ENCODE measurements around the gene SPEM2.
"Not testable (repeated sequence)": the region's sequence is repeated elsewhere in the genome, so short reads cannot be mapped to it uniquely, and the experiment has no call there.

The SPEM2 gene

GRCh38 chr17:7471729-7472128 is 46.3 kb downstream of the SPEM2 start:
- no peak for FAIRE-seq
- TF ChIP-seq POLR2A (IDR thresholded peaks at IDR 0.05; ENCODE audit: low read depth, low read length) = no peak

GRCh38 chr17:7474767-7475166 is 49.4 kb downstream of the SPEM2 start:
- DNase-seq (ENCODE audit: insufficient read length, low spot score); FAIRE-seq: not testable (repeated sequence)

More at GRCh38 chr17:7471729-7472128, 46.3 kb downstream of the SPEM2 start:
- DNase-seq (ENCODE audit: insufficient read length, low spot score) = no peak

- no peak for DNase-seq (ENCODE audit: insufficient read length, low spot score)
- TF ChIP-seq POLR2A (IDR thresholded peaks at IDR 0.05; ENCODE audit: low read depth, low read length) = no peak
- FAIRE-seq = no peak
These were observed 50.5 kb downstream of the SPEM2 start for GRCh38 chr17:7475764-7476422.

DNA sequence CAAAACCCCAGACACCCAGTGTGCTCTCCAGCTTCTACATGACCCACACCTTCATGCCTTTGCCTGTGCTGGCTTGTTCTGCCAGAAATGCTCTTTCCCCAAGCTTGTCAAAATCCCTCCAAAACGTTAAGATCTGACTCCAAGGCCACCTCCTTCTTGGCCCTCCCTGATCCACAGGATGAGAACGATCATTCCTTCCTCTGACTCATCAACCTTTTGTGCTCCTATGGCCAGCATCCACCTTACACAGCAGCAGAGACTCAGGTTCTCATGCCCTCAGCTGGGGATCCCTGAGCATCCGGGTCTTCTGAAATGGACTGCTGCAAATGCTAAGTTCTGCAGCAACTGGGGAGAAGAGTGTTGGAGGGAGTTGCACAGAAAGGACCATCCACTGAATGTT is 51.1 kb downstream of the SPEM2 start:
- TF ChIP-seq POLR2A (IDR thresholded peaks at IDR 0.05; ENCODE audit: low read depth, low read length) = no peak
- FAIRE-seq (peak; percentile 82), DNase-seq (ENCODE audit: insufficient read length, low spot score) (peak; percentile 87)

- no peak for FAIRE-seq
- no peak for TF ChIP-seq POLR2A (IDR thresholded peaks at IDR 0.05; ENCODE audit: low read depth, low read length)
- no peak for DNase-seq (ENCODE audit: insufficient read length, low spot score)
These were observed 51.5 kb downstream of the SPEM2 start for GRCh38 chr17:7476951-7477350.

All from H54 (cell line).